Tibial nerve (tissue), 4 donors: Measurements from ENCODE around the gene ADAM19. TPM values are rescaled to one million over a fixed set of nuclear protein-coding genes. Genes with fewer than 3 reads are reported as not detected.

Experiments used
- DNase-seq, 2 donors: peaks; one replicate each; pipeline ENCODE4 v3.0.0-alpha.2; 2019; ENCODE audit warnings: low spot score in 2 of 2
- H3K27ac ChIP-seq, 4 donors: fragments of 200-600 bp; sonication (generic) in 3 of 4; one replicate each; pipeline ENCODE4 v1.5.1; 2017 to 2019; ENCODE audit warnings: mild to moderate bottlenecking in 1 of 4
- H3K27me3 ChIP-seq, 2 donors: fragments of 200-600 bp; sonication (generic) in 1 of 2; one replicate each; pipeline versions ENCODE4 v1.5.1 to v1.6.0; 2017 to 2019
- H3K36me3 ChIP-seq, 3 donors: fragments of 200-600 bp; sonication (generic); one replicate each; pipeline ENCODE4 v1.5.1; 2018 to 2019
- H3K4me1 ChIP-seq, 4 donors: fragments of 200-600 bp; sonication (generic) in 3 of 4; one replicate each; pipeline ENCODE4 v1.5.1; 2017 to 2019
- H3K4me3 ChIP-seq, 4 donors: fragments of 200-600 bp; sonication (generic) in 3 of 4; one replicate each; pipeline ENCODE4 v1.5.1; 2017 to 2019; ENCODE audit warnings: mild to moderate bottlenecking in 1 of 4, moderate library complexity in 1 of 4
- H3K9me3 ChIP-seq, 4 donors: fragments of 200-600 bp; sonication (generic) in 3 of 4; one replicate each; pipeline ENCODE4 v1.5.1; 2017 to 2019
- CTCF ChIP-seq, 5 experiments: fragments of 200-600 bp in 3 of 5; fragments of 450-650 bp in 2 of 5; sonication (generic) in 3 of 5; IDR thresholded peaks; one replicate each; pipeline ENCODE4 v1.5.1; 2016 to 2019; ENCODE audit warnings: antibody characterized with exemption in 5 of 5, mild to moderate bottlenecking in 3 of 5, moderate library complexity in 2 of 5
- EP300 ChIP-seq, 2 donors: sonication (generic); formaldehyde crosslinking; IDR thresholded peaks; one replicate each; pipeline ENCODE4 v1.6.1; 2017; ENCODE audit warnings: antibody characterized with exemption in 2 of 2, mild to moderate bottlenecking in 1 of 2
- POLR2A ChIP-seq, 2 donors: fragments of 450-650 bp; IDR thresholded peaks; one replicate each; pipeline ENCODE4 v1.6.1; 2017; ENCODE audit warnings: antibody characterized with exemption in 2 of 2, mild to moderate bottlenecking in 2 of 2, moderate library complexity in 2 of 2
- WGBS, 2 donors: methylation state at CpG; one replicate each; pipeline ENCODE4 v1.1.5; 2018; 5-methylcytosine and 5-hydroxymethylcytosine counted together
- total RNA-seq, 4 donors: library from RNA; depleted of rRNA; stranded (reverse); fragments of >200 nt; gene quantifications; one replicate each; pipeline ENCODE4 v1.1.0, GENCODE V29; 2016

The ADAM19 gene
- total RNA-seq, 4 donors from 2014 or later, result 7.2 to 13.2 (median 9.5) TPM

GRCh38 chr5:157521704-157522029 lies 53.9 kb downstream of the ADAM19 start:
- H3K36me3 ChIP-seq, result peaks cover 0 to 18% (median 0%) of the 10 kb centered on the region in 3 donors
- whole genome bisulfite sequencing, 2 donors, result 89 to 97% methylated on average over 4 to 5 of the region's 5 CpGs
- TF ChIP-seq EP300 (IDR thresholded peaks at IDR 0.05) (no peak), POLR2A (IDR thresholded peaks at IDR 0.05) (no peak), CTCF (IDR thresholded peaks at IDR 0.05) (no peak)
- no peak overlapping the region for H3K4me3 ChIP-seq
- no peaks in the 10 kb centered on the region for H3K27me3 ChIP-seq
- no peaks in the 10 kb centered on the region for H3K9me3 ChIP-seq
- peak overlapping the region in 1 of 4 donors; percentile 48 for H3K27ac ChIP-seq
- no peak for DNase-seq
- peaks cover 0 to 28% (median 11%) of the 10 kb centered on the region in 4 donors for H3K4me1 ChIP-seq

- WGBS, 2 donors, result 74 to 88% methylated on average over 8 to 9 of the region's 9 CpGs
- DNase-seq, result no peak
- no peak overlapping the region for H3K4me3 ChIP-seq
- peak overlapping the region in 1 of 4 donors; percentile 48 for H3K27ac ChIP-seq
- H3K36me3 ChIP-seq, result peaks cover 0 to 18% (median 0%) of the 10 kb centered on the region in 3 donors
- no peaks in the 10 kb centered on the region for H3K9me3 ChIP-seq
- H3K27me3 ChIP-seq, result no peaks in the 10 kb centered on the region
- H3K4me1 ChIP-seq, result peaks cover 0 to 34% (median 16%) of the 10 kb centered on the region in 4 donors
- TF ChIP-seq CTCF (IDR thresholded peaks at IDR 0.05) (no peak), EP300 (IDR thresholded peaks at IDR 0.05) (peak in 1 of 2 donors; percentile 71)
Observed at GRCh38 chr5:157520911-157521703, 54.5 kb downstream of the ADAM19 start.

- WGBS, 2 donors, result 93 to 96% methylated on average over 9 of the region's 9 CpGs
- Histone ChIP-seq H3K36me3 (peaks cover 0 to 18% (median 0%) of the 10 kb centered on the region in 3 donors), H3K4me1 (peaks cover 0 to 46% (median 17%) of the 10 kb centered on the region in 4 donors), H3K27me3 (no peaks in the 10 kb centered on the region), H3K9me3 (no peaks in the 10 kb centered on the region), H3K4me3 (no peak overlapping the region), H3K27ac (no peak overlapping the region)
- TF ChIP-seq POLR2A (IDR thresholded peaks at IDR 0.05), result no peak
- TF ChIP-seq EP300 (IDR thresholded peaks at IDR 0.05), result no peak
- TF ChIP-seq CTCF (IDR thresholded peaks at IDR 0.05), result no peak
- DNase-seq, result no peak
Observed at GRCh38 chr5:157519579-157520253, 55.9 kb downstream of the ADAM19 start.

GRCh38 chr5:157518963-157519362 lies 56.6 kb downstream of the ADAM19 start:
- Histone ChIP-seq H3K36me3 (peaks cover 0 to 18% (median 0%) of the 10 kb centered on the region in 3 donors), H3K27ac (no peak overlapping the region), H3K27me3 (no peaks in the 10 kb centered on the region), H3K4me3 (no peak overlapping the region), H3K4me1 (peaks cover 0 to 45% (median 15%) of the 10 kb centered on the region in 4 donors), H3K9me3 (no peaks in the 10 kb centered on the region)
- 94 to 99% methylated on average over 6 of the region's 6 CpGs for WGBS, 2 donors
- no peak for DNase-seq
- TF ChIP-seq POLR2A (IDR thresholded peaks at IDR 0.05) (no peak), EP300 (IDR thresholded peaks at IDR 0.05) (no peak), CTCF (IDR thresholded peaks at IDR 0.05) (no peak)
